ENCODE measurements around the gene BLOC1S1. TPM values are rescaled to one million over a fixed set of nuclear protein-coding genes. Genes with fewer than 3 reads are reported as not detected.

The BLOC1S1 gene
- total and polyA plus RNA-seq, 9 of the 15 experiments (the other 6 are each of a cell fraction or from before 2014, with no cell fraction given), result 75.2 to 161 (median 98.8) TPM

- TF ChIP-seq MTA3 (IDR thresholded peaks at IDR 0.05; ENCODE audit: borderline replicate concordance) (peak; percentile 23), CREBBP (IDR thresholded peaks at IDR 0.05; ENCODE audit: low read depth, low read length) (no peak), EP300 (IDR thresholded peaks at IDR 0.05; ENCODE audit: low read length) (peak; percentile 32; the same call in 1 of the 2 replicates), POLR2H (tag; IDR thresholded peaks at IDR 0.05; ENCODE audit: low read depth) (no peak), CHD2 (IDR thresholded peaks at IDR 0.05; ENCODE audit: low read depth, low read length) (no peak), LCOR (CRISPR knock-in tag; IDR thresholded peaks at IDR 0.05) (no peak), E2F5 (CRISPR knock-in tag; IDR thresholded peaks at IDR 0.05) (no peak), DEAF1 (CRISPR knock-in tag; IDR thresholded peaks at IDR 0.05) (peak; percentile 26; the same call in 1 of the 2 replicates), SMARCA5 (IDR thresholded peaks at IDR 0.05) (peak; percentile 90), ZNF444 (CRISPR knock-in tag; IDR thresholded peaks at IDR 0.05) (no peak), SOX6 (IDR thresholded peaks at IDR 0.05) (peak; percentile 79; the same call in 1 of the 2 replicates), DNMT1 (IDR thresholded peaks at IDR 0.05) (peak; percentile 99), TCF7 (IDR thresholded peaks at IDR 0.05; ENCODE audit: borderline replicate concordance) (no peak), TAL1 (IDR thresholded peaks at IDR 0.05) (no peak; the same call in 1 of the 2 replicates)
- TF ChIP-seq, protein P1, sequence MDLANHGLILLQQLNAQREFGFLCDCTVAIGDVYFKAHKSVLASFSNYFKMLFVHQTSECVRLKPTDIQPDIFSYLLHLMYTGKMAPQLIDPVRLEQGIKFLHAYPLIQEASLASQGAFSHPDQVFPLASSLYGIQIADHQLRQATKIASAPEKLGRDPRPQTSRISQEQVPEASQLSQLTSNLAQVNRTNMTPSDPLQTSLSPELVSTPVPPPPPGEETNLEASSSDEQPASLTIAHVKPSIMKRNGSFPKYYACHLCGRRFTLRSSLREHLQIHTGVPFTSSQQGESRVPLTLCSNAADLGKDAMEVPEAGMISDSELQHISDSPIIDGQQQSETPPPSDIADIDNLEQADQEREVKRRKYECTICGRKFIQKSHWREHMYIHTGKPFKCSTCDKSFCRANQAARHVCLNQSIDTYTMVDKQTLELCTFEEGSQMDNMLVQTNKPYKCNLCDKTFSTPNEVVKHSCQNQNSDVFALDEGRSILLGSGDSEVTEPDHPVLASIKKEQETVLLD (IDR thresholded peaks at IDR 0.05), result peak; percentile 89
- TF ChIP-seq, protein P2, sequence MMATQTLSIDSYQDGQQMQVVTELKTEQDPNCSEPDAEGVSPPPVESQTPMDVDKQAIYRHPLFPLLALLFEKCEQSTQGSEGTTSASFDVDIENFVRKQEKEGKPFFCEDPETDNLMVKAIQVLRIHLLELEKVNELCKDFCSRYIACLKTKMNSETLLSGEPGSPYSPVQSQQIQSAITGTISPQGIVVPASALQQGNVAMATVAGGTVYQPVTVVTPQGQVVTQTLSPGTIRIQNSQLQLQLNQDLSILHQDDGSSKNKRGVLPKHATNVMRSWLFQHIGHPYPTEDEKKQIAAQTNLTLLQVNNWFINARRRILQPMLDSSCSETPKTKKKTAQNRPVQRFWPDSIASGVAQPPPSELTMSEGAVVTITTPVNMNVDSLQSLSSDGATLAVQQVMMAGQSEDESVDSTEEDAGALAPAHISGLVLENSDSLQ (IDR thresholded peaks at IDR 0.05), result peak; percentile 61
- TF ChIP-seq, protein P3, sequence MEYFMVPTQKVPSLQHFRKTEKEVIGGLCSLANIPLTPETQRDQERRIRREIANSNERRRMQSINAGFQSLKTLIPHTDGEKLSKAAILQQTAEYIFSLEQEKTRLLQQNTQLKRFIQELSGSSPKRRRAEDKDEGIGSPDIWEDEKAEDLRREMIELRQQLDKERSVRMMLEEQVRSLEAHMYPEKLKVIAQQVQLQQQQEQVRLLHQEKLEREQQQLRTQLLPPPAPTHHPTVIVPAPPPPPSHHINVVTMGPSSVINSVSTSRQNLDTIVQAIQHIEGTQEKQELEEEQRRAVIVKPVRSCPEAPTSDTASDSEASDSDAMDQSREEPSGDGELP (CRISPR knock-in tag; IDR thresholded peaks at IDR 0.05; ENCODE audit: borderline replicate concordance), result no peak
- TF ChIP-seq, protein P4, sequence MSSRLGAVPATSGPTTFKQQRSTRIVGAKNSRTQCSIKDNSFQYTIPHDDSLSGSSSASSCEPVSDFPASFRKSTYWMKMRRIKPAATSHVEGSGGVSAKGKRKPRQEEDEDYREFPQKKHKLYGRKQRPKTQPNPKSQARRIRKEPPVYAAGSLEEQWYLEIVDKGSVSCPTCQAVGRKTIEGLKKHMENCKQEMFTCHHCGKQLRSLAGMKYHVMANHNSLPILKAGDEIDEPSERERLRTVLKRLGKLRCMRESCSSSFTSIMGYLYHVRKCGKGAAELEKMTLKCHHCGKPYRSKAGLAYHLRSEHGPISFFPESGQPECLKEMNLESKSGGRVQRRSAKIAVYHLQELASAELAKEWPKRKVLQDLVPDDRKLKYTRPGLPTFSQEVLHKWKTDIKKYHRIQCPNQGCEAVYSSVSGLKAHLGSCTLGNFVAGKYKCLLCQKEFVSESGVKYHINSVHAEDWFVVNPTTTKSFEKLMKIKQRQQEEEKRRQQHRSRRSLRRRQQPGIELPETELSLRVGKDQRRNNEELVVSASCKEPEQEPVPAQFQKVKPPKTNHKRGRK (tag; IDR thresholded peaks at IDR 0.05), result peak; percentile 65
- TF ChIP-seq, protein P5, sequence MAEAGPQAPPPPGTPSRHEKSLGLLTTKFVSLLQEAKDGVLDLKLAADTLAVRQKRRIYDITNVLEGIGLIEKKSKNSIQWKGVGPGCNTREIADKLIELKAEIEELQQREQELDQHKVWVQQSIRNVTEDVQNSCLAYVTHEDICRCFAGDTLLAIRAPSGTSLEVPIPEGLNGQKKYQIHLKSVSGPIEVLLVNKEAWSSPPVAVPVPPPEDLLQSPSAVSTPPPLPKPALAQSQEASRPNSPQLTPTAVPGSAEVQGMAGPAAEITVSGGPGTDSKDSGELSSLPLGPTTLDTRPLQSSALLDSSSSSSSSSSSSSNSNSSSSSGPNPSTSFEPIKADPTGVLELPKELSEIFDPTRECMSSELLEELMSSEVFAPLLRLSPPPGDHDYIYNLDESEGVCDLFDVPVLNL (CRISPR knock-in tag; IDR thresholded peaks at IDR 0.05; ENCODE audit: low read depth), result no peak
Measured at GRCh38 chr12:55742719-55743405, 27.0 kb downstream of the BLOC1S1 start, which contains the start of gene GDF11 (continued).
